ENCODE results near the gene RNF212B. TPM values are rescaled to one million over a fixed set of nuclear protein-coding genes. Genes with fewer than 3 reads are reported as not detected.

RNF212B gene
- total and polyA plus RNA-seq, 2 of the 13 experiments (the other 11 are each of a cell fraction or from before 2014, with no cell fraction given): 0.05 TPM; not detected in 1

DNA sequence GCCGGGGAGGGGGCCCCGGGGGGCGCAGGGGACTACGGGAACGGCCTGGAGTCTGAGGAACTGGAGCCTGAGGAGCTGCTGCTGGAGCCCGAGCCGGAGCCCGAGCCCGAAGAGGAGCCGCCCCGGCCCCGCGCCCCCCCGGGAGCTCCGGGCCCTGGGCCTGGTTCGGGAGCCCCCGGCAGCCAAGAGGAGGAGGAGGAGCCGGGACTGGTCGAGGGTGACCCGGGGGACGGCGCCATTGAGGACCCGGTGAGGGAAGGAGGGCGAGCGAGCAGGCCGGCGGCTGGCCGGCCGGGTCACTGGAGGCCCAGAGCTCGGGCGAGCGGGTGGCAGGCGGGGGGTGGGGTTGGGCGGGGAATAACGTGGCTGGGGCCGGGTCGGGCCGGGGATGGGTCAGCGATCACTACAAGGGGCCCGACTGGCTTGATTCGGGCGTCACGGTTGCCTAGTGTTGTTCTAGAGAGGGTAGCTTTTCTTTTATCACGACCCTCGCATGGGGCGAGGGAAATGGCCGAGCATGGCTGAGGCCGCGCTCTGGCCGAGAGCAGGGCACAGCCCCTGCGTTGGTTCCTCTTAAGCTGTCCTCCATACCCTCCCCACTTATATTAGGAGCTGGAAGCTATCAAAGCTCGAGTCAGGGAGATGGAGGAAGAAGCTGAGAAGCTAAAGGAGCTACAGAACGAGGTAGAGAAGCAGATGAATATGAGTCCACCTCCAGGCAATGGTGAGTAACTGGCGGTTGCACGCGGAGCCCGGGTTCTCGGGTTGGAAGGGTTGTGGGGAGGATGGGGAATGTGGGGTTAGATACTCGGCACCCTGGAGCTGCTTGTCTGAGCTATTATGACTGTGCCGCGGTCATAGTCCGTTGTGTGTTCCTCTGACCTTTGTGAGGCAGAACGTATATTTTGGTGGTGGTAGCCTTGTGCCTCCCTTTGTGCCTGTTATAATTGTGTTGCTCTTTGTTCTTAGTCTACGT lies 84.1 kb downstream of the RNF212B start (continued):
- peak; percentile 58; the same call in 1 of the 2 replicates for TF ChIP-seq ZBTB8A (CRISPR knock-in tag; IDR thresholded peaks at IDR 0.05; ENCODE audit: borderline replicate concordance, low read depth)
- 0 out of 2 replicates have a peak, but pooled peaks have one; percentile 7 for TF ChIP-seq STAG1 (CRISPR knock-in tag; IDR thresholded peaks at IDR 0.05)
- TF ChIP-seq, protein P1, sequence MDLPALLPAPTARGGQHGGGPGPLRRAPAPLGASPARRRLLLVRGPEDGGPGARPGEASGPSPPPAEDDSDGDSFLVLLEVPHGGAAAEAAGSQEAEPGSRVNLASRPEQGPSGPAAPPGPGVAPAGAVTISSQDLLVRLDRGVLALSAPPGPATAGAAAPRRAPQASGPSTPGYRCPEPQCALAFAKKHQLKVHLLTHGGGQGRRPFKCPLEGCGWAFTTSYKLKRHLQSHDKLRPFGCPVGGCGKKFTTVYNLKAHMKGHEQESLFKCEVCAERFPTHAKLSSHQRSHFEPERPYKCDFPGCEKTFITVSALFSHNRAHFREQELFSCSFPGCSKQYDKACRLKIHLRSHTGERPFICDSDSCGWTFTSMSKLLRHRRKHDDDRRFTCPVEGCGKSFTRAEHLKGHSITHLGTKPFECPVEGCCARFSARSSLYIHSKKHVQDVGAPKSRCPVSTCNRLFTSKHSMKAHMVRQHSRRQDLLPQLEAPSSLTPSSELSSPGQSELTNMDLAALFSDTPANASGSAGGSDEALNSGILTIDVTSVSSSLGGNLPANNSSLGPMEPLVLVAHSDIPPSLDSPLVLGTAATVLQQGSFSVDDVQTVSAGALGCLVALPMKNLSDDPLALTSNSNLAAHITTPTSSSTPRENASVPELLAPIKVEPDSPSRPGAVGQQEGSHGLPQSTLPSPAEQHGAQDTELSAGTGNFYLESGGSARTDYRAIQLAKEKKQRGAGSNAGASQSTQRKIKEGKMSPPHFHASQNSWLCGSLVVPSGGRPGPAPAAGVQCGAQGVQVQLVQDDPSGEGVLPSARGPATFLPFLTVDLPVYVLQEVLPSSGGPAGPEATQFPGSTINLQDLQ (CRISPR knock-in tag; IDR thresholded peaks at IDR 0.05): no peak
- no peak for TF ChIP-seq ZFP62 (CRISPR knock-in tag; IDR thresholded peaks at IDR 0.05)
- TF ChIP-seq ZNF574 (CRISPR knock-in tag; IDR thresholded peaks at IDR 0.05): peak; percentile 76; the same call in 1 of the 2 replicates
- peak; percentile 85; the same call in 1 of the 2 replicates for TF ChIP-seq TIGD3 (CRISPR knock-in tag; IDR thresholded peaks at IDR 0.05; ENCODE audit: borderline replicate concordance)
- no peak for TF ChIP-seq KLF13 (CRISPR knock-in tag; IDR thresholded peaks at IDR 0.05)
- no peak; the same call in 1 of the 2 replicates for TF ChIP-seq ZSCAN31 (CRISPR knock-in tag; IDR thresholded peaks at IDR 0.05; ENCODE audit: low read depth)
- no peak for TF ChIP-seq TCF7L2 (IDR thresholded peaks at IDR 0.05; ENCODE audit: low read depth, low read length)
- TF ChIP-seq ELK4 (CRISPR knock-in tag; IDR thresholded peaks at IDR 0.05; ENCODE audit: borderline replicate concordance): no peak
- peak; percentile 83; the same call in 1 of the 2 replicates for TF ChIP-seq ZNF678 (CRISPR knock-in tag; IDR thresholded peaks at IDR 0.05)
- no peak for TF ChIP-seq LCORL (IDR thresholded peaks at IDR 0.05)
- peak; percentile 76 for TF ChIP-seq LCORL (CRISPR knock-in tag; IDR thresholded peaks at IDR 0.05)
- peak; percentile 53 for TF ChIP-seq JUN (CRISPR knock-in tag; IDR thresholded peaks at IDR 0.05)
- no peak for TF ChIP-seq ZNF382 (CRISPR knock-in tag; IDR thresholded peaks at IDR 0.05; ENCODE audit: borderline replicate concordance)
- peak; percentile 5; the same call in 1 of the 2 replicates for TF ChIP-seq MAZ (IDR thresholded peaks at IDR 0.05; ENCODE audit: borderline replicate concordance, low read depth, low read length)
- TF ChIP-seq MAZ (CRISPR knock-in tag; IDR thresholded peaks at IDR 0.05; ENCODE audit: low read depth): no peak
- no peak for TF ChIP-seq SIN3B (IDR thresholded peaks at IDR 0.05; ENCODE audit: low read length)
- TF ChIP-seq NFIB (CRISPR knock-in tag; IDR thresholded peaks at IDR 0.05; ENCODE audit: borderline replicate concordance): no peak
- peak; percentile 65; the same call in 1 of the 2 replicates for TF ChIP-seq KMT2A (CRISPR knock-in tag; IDR thresholded peaks at IDR 0.05)
- no peak for TF ChIP-seq U2AF1 (optimal IDR thresholded peaks at IDR 0.05; ENCODE audit: low read depth, low read length)
- no peak for TF ChIP-seq HHEX (CRISPR knock-in tag; IDR thresholded peaks at IDR 0.05)

All from HepG2 (cell line).